Inferior parietal cortex (tissue), 1 donor: ENCODE measurements around the gene FH.

ENCODE experiments used
- DNase-seq: peaks from one replicate; pipeline ENCODE4 v3.0.0-alpha.2; 2016; ENCODE audit errors: extremely low spot score

FH gene

GRCh38 chr1:241521718-241522117, 2.2 kb upstream of the FH start:
- no peak for DNase-seq

DNA sequence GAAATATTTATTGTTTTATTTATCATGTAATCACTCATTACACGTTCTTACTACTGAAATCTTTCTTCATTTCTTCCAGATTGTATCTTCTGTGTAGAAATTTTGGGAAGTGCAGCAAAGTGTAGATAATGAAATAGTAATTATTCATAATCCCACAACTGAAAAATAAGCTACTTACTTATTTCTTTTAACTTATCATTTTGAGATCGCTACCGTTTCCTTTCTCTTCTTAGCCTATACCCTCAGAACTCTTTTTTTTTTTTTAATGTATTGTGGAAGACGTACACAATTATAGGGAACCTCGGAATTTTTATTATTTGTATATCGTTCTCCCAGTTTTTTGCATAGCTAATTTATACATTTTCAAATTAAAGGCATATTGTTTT, 518 bp upstream of the FH start:
- DNase-seq = no peak

DNA sequence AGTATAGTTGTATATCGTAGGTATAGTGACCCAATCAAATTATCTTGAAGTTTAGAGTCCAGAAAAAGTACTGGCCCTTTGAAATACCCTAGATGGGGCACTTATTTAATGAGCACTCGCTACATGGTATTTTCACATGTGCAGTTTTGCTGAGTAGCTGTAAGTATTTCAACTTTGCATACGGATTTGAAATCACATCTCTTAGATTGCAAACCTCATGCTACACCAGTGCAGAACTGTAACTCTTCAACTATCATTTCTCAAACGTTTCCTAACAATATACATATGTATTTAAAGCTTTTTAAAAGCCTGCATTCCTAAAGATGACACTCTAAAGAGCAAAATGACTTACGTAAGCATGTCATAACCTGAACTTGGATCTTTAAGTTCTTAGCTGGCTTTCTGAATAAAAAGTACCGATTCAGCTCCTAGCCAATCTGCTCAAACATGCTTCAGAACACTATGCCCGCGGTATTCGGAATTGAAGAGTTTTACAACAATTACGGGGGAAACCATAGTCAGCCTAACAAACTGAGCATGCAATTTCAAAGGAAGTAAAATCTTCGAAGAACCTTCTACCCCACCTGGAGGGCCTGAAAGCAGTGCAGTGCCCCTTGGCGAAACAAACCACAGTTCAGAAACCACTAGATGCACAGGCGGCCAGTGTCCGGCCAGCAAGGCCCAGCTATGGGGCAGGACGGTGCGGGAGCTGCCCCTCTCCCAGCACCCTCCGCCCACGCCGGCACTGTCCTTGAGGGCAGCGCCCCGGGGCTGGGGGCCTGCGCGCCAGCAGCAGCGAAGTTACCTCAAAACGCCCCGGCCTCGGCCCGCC, 863 bp downstream of the FH start:
- DNase-seq = no peak

DNA sequence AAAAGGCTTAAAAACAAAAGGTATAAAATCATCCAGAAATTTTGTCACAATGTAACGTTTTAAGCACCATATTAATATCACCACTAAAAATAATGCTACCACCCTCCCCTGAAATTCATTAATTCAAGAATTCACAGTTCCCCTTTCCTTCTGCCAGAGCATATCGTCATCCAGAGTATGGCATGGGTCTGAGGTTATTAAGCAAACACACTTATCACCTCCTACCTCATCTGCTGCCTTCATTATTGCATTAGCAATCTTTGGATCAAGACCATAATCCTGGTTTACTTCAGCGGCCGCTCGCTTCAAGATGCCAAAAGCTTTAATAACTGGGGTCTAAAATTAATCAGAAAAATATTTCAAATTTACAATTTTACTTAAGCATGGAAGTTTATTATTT, 6.2 kb downstream of the FH start:
- no peak for DNase-seq

DNA sequence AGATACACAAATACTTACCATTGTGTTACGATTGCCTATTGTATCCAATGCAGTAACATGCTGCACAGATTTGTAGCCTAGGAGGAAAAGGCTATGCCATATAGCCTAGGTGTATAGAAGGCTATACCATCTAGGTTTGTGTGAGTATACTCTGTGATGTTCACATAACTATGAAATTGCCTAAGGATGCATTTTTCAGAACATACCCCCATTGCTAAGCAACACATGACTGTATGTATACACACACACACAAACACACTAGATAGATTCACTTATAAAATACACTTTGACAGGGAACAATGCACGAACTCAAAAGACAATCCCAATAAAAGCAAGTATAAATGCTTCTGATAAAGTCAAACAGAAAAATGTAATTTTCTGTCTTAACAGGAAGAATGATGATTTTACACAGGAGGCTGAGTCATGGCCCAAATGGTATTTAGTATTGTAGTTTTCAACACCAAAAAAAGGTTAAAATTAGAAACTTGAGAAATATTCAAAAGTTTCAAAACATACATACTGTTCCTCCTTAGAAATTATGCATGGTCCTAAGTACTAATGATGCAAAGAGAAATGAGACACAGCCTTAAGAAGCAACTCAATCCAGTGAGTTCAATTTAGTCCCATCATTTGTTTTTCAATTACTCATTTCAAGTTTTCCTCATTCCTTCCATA, 12.2 kb downstream of the FH start:
- no peak for DNase-seq

GRCh38 chr1:241503444-241503843, 16.1 kb downstream of the FH start:
- no peak for DNase-seq

GRCh38 chr1:241499910-241500309, 19.6 kb downstream of the FH start:
- peak; percentile 65 for DNase-seq

DNA sequence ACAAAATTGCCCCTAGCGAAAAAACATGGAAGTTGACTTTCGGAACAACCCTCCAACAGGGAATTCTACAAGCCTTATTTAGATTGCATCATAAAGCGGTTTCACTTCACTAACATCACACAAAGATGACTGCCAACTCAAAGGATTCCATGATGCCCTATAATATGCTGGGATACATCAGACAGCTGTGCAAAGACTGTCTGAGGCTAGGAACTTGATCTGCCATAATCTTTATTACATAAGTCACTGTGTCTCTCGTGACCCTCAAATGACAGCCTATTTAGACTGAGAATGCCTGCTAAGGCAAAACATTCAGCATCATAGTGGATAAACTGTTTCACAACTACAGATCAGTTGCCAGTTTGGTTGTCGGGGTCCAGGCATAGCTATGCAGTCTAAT, 23.8 kb downstream of the FH start:
- DNase-seq = no peak

DNA sequence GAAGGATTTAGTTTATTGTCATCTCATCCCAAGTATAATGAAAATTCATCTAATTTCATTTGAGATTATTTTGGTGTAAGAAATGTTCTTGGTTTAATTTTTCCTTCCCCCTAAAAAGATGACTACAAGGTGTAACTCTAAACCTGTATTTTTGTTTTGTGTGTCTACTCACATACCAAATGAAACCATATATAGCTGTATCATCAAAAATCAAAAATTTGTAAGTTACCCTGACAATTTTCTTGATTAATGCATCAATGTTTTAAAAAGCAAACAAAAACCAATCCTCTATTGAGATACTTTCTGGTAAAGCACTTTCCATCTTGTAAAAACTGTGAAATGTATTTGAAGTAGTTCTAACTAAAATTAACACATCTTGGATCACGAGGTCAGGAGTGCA, 30.8 kb downstream of the FH start:
- no peak for DNase-seq

- DNase-seq = no peak
Observed at GRCh38 chr1:241485554-241485992, 34.0 kb downstream of the FH start.

DNA sequence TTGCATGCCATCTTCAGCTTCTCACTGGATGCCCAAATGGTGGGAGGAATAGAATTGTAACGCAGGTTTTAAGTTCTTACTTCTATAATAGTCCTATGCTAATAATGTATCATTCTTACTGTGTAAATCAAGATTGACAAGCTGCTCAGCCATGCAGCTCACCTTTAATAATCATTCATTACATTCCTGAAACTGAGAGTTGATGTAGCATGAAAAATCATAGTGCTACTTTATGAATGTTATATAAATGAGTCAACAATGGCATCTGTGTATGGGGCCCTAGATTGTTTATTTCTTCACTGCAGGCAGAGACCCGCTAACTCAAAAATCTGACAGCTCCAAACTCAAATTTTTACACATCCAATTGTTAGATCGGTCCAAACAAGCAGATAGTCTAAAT, 34.4 kb downstream of the FH start:
- no peak for DNase-seq

DNA sequence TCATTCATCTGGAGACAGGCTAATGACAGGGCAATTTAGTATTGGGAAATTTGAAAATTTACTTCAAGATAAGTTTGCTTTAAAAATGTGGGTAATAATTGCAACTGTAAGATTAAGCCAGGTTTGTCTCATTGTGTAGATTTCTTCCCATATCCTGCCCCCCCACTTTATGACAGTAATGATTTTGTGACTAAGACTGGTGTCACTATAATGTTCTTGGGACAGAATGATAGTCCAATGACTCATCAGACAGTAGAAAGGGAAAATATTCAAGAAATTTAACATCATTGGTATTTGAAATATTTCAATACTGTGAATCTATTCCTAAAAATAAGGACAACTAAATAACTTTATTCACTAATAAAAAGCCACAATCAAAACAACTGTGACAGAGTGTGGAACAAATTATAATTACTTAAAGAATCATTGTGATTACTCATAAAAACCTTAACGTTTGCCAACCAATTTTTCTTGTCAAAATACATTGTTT, 36.7 kb downstream of the FH start:
- DNase-seq = no peak

GRCh38 chr1:241479294-241479693, 40.3 kb downstream of the FH start:
- no peak for DNase-seq

DNA sequence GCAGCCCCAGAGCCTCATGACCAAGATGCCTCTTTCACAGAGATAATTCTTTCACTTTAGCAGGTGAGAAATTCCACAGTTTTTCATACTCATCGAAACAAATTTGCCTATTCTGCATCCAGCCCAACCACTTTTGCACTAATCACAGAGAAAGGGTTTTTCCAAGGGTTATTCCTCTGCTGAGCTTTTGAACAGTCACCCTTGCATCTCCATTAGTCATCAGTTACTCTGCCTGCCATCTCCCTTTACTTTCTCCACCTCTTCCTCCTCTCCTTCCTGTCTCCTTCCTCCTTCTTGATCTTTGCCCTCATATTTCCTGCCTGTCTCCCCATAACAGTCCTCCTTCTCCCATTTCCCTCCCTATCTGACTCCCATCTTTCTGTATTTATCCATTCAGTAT, 43.9 kb downstream of the FH start:
- no peak for DNase-seq

GRCh38 chr1:241473026-241473425, 46.5 kb downstream of the FH start:
- DNase-seq = no peak

GRCh38 chr1:241470908-241471590, 48.5 kb downstream of the FH start:
- DNase-seq = peak; percentile 22

DNA sequence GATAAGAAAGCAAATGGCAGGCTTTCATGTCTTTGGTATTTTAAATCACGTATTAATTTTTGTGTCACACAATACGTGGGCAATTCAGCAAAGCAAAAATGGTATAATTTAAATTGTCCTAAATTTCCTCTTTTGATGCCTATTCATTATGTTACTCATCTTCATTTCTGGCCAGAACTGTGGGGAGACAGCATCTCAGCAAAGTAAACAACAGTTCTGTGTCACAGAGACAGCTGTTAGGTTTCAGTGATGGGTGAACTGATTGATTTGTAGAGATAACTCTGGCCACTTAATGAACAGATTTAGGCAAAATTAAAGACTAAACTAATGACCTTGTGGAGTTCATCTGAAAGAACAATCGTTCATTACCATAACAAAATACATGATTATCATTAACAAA, 49.2 kb downstream of the FH start:
- DNase-seq = no peak

GRCh38 chr1:241465673-241466072, 53.9 kb downstream of the FH start:
- DNase-seq = no peak

- no peak for DNase-seq
Observed at GRCh38 chr1:241464985-241465384, 54.6 kb downstream of the FH start.

- no peak for DNase-seq
Observed at GRCh38 chr1:241462391-241462790, 57.2 kb downstream of the FH start.

DNA sequence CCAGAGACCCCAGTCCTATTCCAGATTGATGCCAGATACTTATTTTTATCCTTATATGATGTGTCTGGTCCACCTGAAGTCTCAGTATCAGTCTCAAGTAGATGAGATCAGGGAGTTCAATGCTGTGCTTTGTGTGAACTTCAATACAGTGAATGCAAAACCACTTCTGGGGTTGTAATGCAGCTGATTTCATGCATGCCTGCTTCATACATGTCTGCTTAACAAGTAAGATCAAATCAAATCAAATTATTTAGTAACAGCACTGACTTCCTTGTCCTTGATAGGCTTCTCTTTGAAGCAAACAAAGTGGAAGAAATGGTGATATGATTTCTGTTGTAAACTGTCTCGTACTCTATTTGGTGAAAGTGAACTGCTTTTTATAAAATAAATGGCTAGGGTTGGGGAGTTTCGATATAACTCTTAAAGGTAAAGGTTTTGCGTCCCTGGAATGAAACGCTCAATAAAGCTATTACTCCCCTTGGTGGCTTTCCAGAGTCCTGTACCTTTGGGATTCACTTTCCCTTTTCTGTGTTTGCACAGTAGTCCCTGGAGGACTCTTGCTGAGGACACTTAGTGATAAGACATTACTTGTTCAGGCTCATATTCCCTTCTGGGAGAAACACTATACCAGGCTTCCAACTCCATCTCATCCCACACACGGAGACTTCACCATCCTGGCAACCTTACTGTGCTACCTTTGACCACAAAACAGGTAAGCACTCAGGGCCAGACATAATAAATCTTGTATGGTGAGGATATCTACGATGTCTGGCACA, 59.3 kb downstream of the FH start:
- DNase-seq = no peak
